GM11168 (cell line): ENCODE measurements around the gene CACNA1B.

Experiments used
- in situ Hi-C: fragments of 300-500 bp; cut with MboI; formaldehyde crosslinking; loops from one replicate; pipeline ENCODE4 v1.12.0; 2022; ENCODE audit warnings: low sequenced_read_pairs; ENCODE audit not compliant: unreplicated experiment

CACNA1B gene

GRCh38 chr9:138063033-138063432 lies 185.5 kb downstream of the CACNA1B start:
- in situ Hi-C loops: no loop called here

- in situ Hi-C loops: no loop called here
Observed at GRCh38 chr9:138063785-138064184, 186.2 kb downstream of the CACNA1B start.

GRCh38 chr9:138064547-138064946 lies 187.0 kb downstream of the CACNA1B start:
- in situ Hi-C loops: no loop called here

GRCh38 chr9:138065287-138065686 lies 187.7 kb downstream of the CACNA1B start:
- in situ Hi-C loops: no loop called here

- in situ Hi-C loops: no loop called here
Observed at GRCh38 chr9:138066049-138066448, 188.5 kb downstream of the CACNA1B start.

- in situ Hi-C loops: no loop called here
Observed at GRCh38 chr9:138067613-138068367, 190.2 kb downstream of the CACNA1B start.

- in situ Hi-C loops: no loop called here
Observed at GRCh38 chr9:138068601-138069035, 191.0 kb downstream of the CACNA1B start.

- in situ Hi-C loops: no loop called here
Observed at GRCh38 chr9:138069731-138070456, 192.3 kb downstream of the CACNA1B start.

GRCh38 chr9:138070815-138071214 lies 193.2 kb downstream of the CACNA1B start:
- in situ Hi-C loops: no loop called here

GRCh38 chr9:138071292-138071691 lies 193.7 kb downstream of the CACNA1B start:
- in situ Hi-C loops: no loop called here

- in situ Hi-C loops: no loop called here
Observed at GRCh38 chr9:138071731-138072130, 194.1 kb downstream of the CACNA1B start.

- in situ Hi-C loops: no loop called here
Observed at GRCh38 chr9:138072161-138072842, 194.7 kb downstream of the CACNA1B start.

- in situ Hi-C loops: no loop called here
Observed at GRCh38 chr9:138072897-138073296, 195.3 kb downstream of the CACNA1B start.

- in situ Hi-C loops: no loop called here
Observed at GRCh38 chr9:138073408-138073807, 195.8 kb downstream of the CACNA1B start.

GRCh38 chr9:138073808-138074207 lies 196.2 kb downstream of the CACNA1B start:
- in situ Hi-C loops: no loop called here

GRCh38 chr9:138074516-138074915 lies 196.9 kb downstream of the CACNA1B start:
- in situ Hi-C loops: no loop called here

GRCh38 chr9:138075496-138075895 lies 197.9 kb downstream of the CACNA1B start:
- in situ Hi-C loops: no loop called here

GRCh38 chr9:138075961-138076649 lies 198.5 kb downstream of the CACNA1B start:
- in situ Hi-C loops: no loop called here

GRCh38 chr9:138076650-138077009 lies 199.0 kb downstream of the CACNA1B start:
- in situ Hi-C loops: no loop called here

- in situ Hi-C loops: no loop called here
Observed at GRCh38 chr9:138077126-138077525, 199.5 kb downstream of the CACNA1B start.
